PC-3 (cell line): ENCODE data around the gene MAD2L1BP. TPM values are rescaled to one million over a fixed set of nuclear protein-coding genes. Genes with fewer than 3 reads are reported as not detected.
"Not testable (repeated sequence)": the region's sequence is repeated elsewhere in the genome, so short reads cannot be mapped to it uniquely, and the experiment has no call there.

Experiments
- ATAC-seq: fragments of 200-7000 bp; cut with Tn5 transposase; 2 replicates; pipeline ENCODE4 v1.9.1; 2020; ENCODE audit warnings: mild to moderate bottlenecking, moderate library complexity
- Bru-seq: library from RNA; stranded (reverse); fragments of 400-500 nt; gene quantifications from one replicate; lab custom pipeline; 2021; lab: Mats Ljungman, UMichigan
- BruChase-seq, 2 experiments: library from RNA; stranded (reverse); fragments of 400-500 nt; gene quantifications; one replicate each; lab custom pipeline; 2021; lab: Mats Ljungman, UMichigan
- BruUV-seq: library from RNA; stranded (reverse); fragments of 400-500 nt; replicated peaks from 2 replicates; lab custom pipeline; 2021; lab: Mats Ljungman, UMichigan
- CTCF ChIA-PET: fragments of 300-600 bp; sonication (Branson Sonifier 250); formaldehyde crosslinking; loops from one replicate; lab custom pipeline; 2022; ENCODE audit warnings: antibody characterized with exemption; lab: Charles Lee
- POLR2A ChIA-PET: fragments of 300-600 bp; sonication (Branson Sonifier 250); formaldehyde crosslinking; loops from one replicate; lab custom pipeline; 2022; ENCODE audit warnings: antibody characterized with exemption; ENCODE audit not compliant: unreplicated experiment; lab: Charles Lee
- DNase-seq: peaks from one replicate; pipeline ENCODE4 v3.0.0-alpha.2; 2015
- H2AFZ ChIP-seq: fragments of 300-600 bp; sonication (generic); 2 replicates; pipeline ENCODE4 v1.6.0; 2016; ENCODE audit warnings: antibody characterized with exemption, low read length
- H3F3A ChIP-seq: fragments of 300-600 bp; sonication (generic); one replicate; pipeline ENCODE4 v1.6.0; 2017; ENCODE audit warnings: antibody characterized with exemption, low read length, control low read depth, mild to moderate bottlenecking; ENCODE audit not compliant: unreplicated experiment
- H3K27ac ChIP-seq: fragments of 300-600 bp; sonication (generic); 2 replicates; pipeline ENCODE4 v1.5.1; 2016; ENCODE audit warnings: mild to moderate bottlenecking, low read length
- H3K27me3 ChIP-seq: fragments of 300-600 bp; sonication (generic); 2 replicates; pipeline ENCODE4 v1.6.1; 2016; ENCODE audit warnings: low read length, mixed read lengths
- H3K36me3 ChIP-seq: fragments of 300-600 bp; sonication (generic); 2 replicates; pipeline ENCODE4 v1.6.1; 2016; ENCODE audit warnings: low read depth, mixed run types, low read length, mixed read lengths
- H3K4me1 ChIP-seq: fragments of 300-600 bp; sonication (generic); 2 replicates; pipeline ENCODE4 v1.5.1; 2016; ENCODE audit warnings: low read length; ENCODE audit not compliant: insufficient read depth
- H3K4me2 ChIP-seq: fragments of 300-600 bp; sonication (generic); 2 replicates; pipeline ENCODE4 v1.6.0; 2016; ENCODE audit warnings: low read length
- H3K4me3 ChIP-seq: fragments of 300-600 bp; sonication (generic); 2 replicates; pipeline ENCODE4 v1.5.1; 2016; ENCODE audit warnings: mild to moderate bottlenecking, low read length, mixed read lengths
- H3K79me2 ChIP-seq: fragments of 300-600 bp; sonication (generic); 2 replicates; pipeline ENCODE4 v1.6.1; 2017; ENCODE audit warnings: low read length, mixed read lengths
- H3K9ac ChIP-seq: fragments of 300-600 bp; sonication (generic); 2 replicates; pipeline ENCODE4 v1.6.0; 2016; ENCODE audit warnings: mild to moderate bottlenecking, low read length
- H3K9me2 ChIP-seq: fragments of 300-600 bp; sonication (generic); replicated peaks from 2 replicates; pipeline ENCODE4 v1.6.1; 2016; ENCODE audit warnings: mixed run types, low read length, mixed read lengths
- H3K9me3 ChIP-seq: fragments of 300-600 bp; sonication (generic); 2 replicates; pipeline ENCODE4 v1.6.1; 2016; ENCODE audit warnings: low read length, mixed read lengths
- H4K20me1 ChIP-seq: fragments of 300-600 bp; sonication (generic); 2 replicates; pipeline ENCODE4 v1.6.1; 2016; ENCODE audit warnings: low read length, mixed read lengths
- CTCF ChIP-seq: fragments of 300-600 bp; sonication (generic); conservative IDR thresholded peaks from 2 replicates; pipeline ENCODE4 v1.5.1; 2017; ENCODE audit warnings: antibody characterized with exemption, low read depth, mild to moderate bottlenecking, low read length
- EZH2 ChIP-seq: fragments of 300-600 bp; sonication (generic); IDR thresholded peaks from one replicate; pipeline ENCODE4 v1.6.1; 2017; ENCODE audit warnings: antibody characterized with exemption, mild to moderate bottlenecking, low read length; ENCODE audit not compliant: unreplicated experiment
- EZH2phosphoT487 ChIP-seq: fragments of 300-600 bp; sonication (generic); IDR thresholded peaks from 2 replicates; pipeline ENCODE4 v1.6.1; 2018; ENCODE audit warnings: mild to moderate bottlenecking, antibody characterized with exemption, low read length, borderline replicate concordance
- intact Hi-C: fragments of 100-400 bp; cut with micrococcal nuclease; formaldehyde crosslinking; loops from 2 replicates; pipeline ENCODE4 v1.9.0; 2023
- long read RNA-seq: library from polyadenylated mRNA; unstranded; transcript quantifications from one replicate; pipeline ENCODE4 v2.0.0, GENCODE V29; 2021; ENCODE audit not compliant: unreplicated experiment
- total RNA-seq: library from RNA; depleted of rRNA; stranded (reverse); fragments of >200 nt; gene quantifications from 2 replicates; pipeline ENCODE4 v1.2.3, GENCODE V29; 2014; rRNA removed

MAD2L1BP gene
- 25.1 and 40.9 TPM in 2 replicates for total RNA-seq
- Bru-seq, nascent RNA: percentile 64 among the genes with signal in this experiment
- BruChase-seq, experiment 1, labeled RNA remaining after a 6-hour chase: percentile 68 among the genes with signal in this experiment
- BruChase-seq, experiment 2, labeled RNA remaining after a 2-hour chase: percentile 86 among the genes with signal in this experiment
- long read RNA-seq, transcript MAD2L1BP-201 (3 exons, 1,301 nt): major isoform, 34 of 43 reads
- long read RNA-seq, partial matches to known transcripts: 5 of 43 reads
- long read RNA-seq, other reads (novel, unspliced or antisense): 3 of 43 reads

DNA sequence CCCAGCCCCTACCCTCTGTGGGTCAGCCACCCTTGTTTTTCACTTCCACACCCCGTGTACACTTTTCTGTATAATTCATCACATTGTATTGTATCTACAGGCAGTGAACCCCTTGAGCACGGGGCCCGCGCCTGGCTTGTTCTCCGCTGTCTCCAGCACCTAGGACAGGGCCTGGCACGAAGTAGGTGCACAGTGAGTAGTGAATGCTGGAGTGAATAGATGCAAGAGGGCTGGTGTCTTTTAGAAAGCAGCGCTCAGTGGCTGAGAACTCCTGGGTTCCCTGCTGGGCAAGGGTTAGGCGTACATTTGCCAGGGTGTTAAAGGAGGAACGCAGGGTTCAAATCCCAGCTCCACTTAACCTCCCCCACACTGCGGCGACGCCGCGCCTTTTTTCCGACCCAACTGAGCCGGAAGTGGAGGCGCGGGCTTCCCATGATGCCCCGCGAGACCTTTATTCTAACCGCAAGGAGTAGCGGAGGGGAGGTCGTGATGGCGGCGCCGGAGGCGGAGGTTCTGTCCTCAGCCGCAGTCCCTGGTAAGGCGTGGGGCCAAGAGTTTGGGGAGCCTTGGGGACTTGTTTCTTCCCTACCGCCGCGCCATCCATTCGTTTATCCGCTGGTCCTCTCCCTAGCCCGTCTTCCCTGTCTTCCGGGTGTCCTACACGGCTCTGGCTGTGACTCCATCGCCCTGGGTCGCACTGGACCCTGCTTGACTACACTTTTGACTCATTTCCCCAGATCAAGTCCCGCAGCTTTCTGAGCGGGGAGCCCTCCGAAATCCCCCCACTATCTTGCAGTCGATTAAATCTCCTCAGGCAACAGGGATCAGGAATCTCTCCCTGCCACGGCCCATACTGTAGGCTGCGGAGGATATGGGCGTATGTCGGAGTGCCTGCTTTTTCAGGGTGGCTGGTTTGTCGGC is at the start of gene MAD2L1BP:
MAD2L1BP (plus strand) TSS at position 454 of the 921 bp plus-strand sequence; CDS start at position 490, 36 bp downstream.
- intact Hi-C loops: no loop called here
- TF ChIP-seq CTCF (no peak), EZH2phosphoT487 (no peak), EZH2 (no peak)
- peaks cover 53% of the 10 kb centered on the region for H3K79me2 ChIP-seq
- H3K9ac ChIP-seq: peak within 1 kb of the TSS; percentile 88
- H3F3A ChIP-seq: no peaks in the 10 kb centered on the region
- BruUV-seq: TSS peak; percentile 70
- peak; percentile 74 for DNase-seq
- peak within 1 kb of the TSS; percentile 82 for H3K4me3 ChIP-seq
- no peaks in the 10 kb centered on the region for H3K9me3 ChIP-seq
- CTCF ChIA-PET: no interaction called here
- POLR2A ChIA-PET: interaction anchor here (0.6 to 0.7 kb wide), 3 partner anchors 67 to 588 kb away, joined by 4 to 5 read pairs (median 5); partner anchors contain the start of gene SLC29A1
- H3K36me3 ChIP-seq: peaks cover 21% of the 10 kb centered on the region
- no peaks in the 10 kb centered on the region for H3K27me3 ChIP-seq
- H3K27ac ChIP-seq: peak within 1 kb of the TSS; percentile 34
- peaks cover 4% of the 10 kb centered on the region; the same call in 1 of the 2 replicates for H4K20me1 ChIP-seq
- H3K9me2 ChIP-seq: no peaks in the 10 kb centered on the region
- peak within 1 kb of the TSS; percentile 95 for H3K4me2 ChIP-seq
- H2AFZ ChIP-seq: peak within 1 kb of the TSS; percentile 93
- peak; percentile 79 for ATAC-seq
- peaks cover 28% of the 10 kb centered on the region for H3K4me1 ChIP-seq

GRCh38 chr6:43588194-43588593 is 47.4 kb upstream of the MAD2L1BP start:
- no peak for DNase-seq
- Histone ChIP-seq H3K4me3 (no peak overlapping the region), H4K20me1 (no peaks in the 10 kb centered on the region), H2AFZ (no peak overlapping the region), H3K9ac (no peak overlapping the region), H3K4me2 (no peak overlapping the region), H3K9me2 (no peaks in the 10 kb centered on the region), H3K27ac (no peak overlapping the region), H3F3A (no peaks in the 10 kb centered on the region), H3K9me3 (no peaks in the 10 kb centered on the region), H3K27me3 (no peaks in the 10 kb centered on the region), H3K36me3 (peaks cover 28% of the 10 kb centered on the region), H3K4me1 (no peaks in the 10 kb centered on the region), H3K79me2 (no peaks in the 10 kb centered on the region)
- BruUV-seq: no TSS peak
- no peak for ATAC-seq
- ChIA-PET CTCF (no interaction called here), POLR2A (no interaction called here)
- TF ChIP-seq CTCF: no peak
- intact Hi-C loops: no loop called here

GRCh38 chr6:43589564-43589963 is 46.1 kb upstream of the MAD2L1BP start:
- H3K4me3 ChIP-seq, H3K9ac ChIP-seq, H3K4me2 ChIP-seq, POLR2A ChIA-PET, H4K20me1 ChIP-seq, H3K27me3 ChIP-seq, DNase-seq, H3K27ac ChIP-seq, H2AFZ ChIP-seq, CTCF ChIA-PET, BruUV-seq, H3K9me2 ChIP-seq, ATAC-seq, H3K4me1 ChIP-seq, H3K79me2 ChIP-seq, H3F3A ChIP-seq, H3K9me3 ChIP-seq, intact Hi-C loops: not testable (repeated sequence)
- peaks cover 25% of the 10 kb centered on the region for H3K36me3 ChIP-seq
